ENCODE data around the gene MRPL34. TPM values are rescaled to one million over a fixed set of nuclear protein-coding genes. Genes with fewer than 3 reads are reported as not detected.

The MRPL34 gene
- polyA plus RNA-seq, 1 of the 3 experiments (the other 2 are of a cell fraction), result 72.9 TPM

GRCh38 chr19:17303167-17303939 lies 2.3 kb upstream of the MRPL34 start, which contains the start of gene ABHD8:
ABHD8 (minus strand) TSS chr19:17303425; CDS start chr19:17301616, 1,809 bp downstream.
- ChIA-PET POLR2A (interaction anchor here (0.7 to 2.2 kb wide), 4 partner anchors 11 to 516 kb away, joined by 3 to 4 read pairs (median 3); partner anchors contain the start of gene USE1), CTCF (interaction anchor here (0.7 to 2.5 kb wide), 5 partner anchors 10 to 83 kb away, joined by 3 to 17 read pairs (median 4); no protein-coding TSS in a partner anchor)
- Histone ChIP-seq H4K20me1 (ENCODE audit: insufficient read depth) (no peaks in the 10 kb centered on the region), H3K4me3 (ENCODE audit: low read depth in 2 of 2, low read length in 1 of 2) (peak within 1 kb of the TSS; percentile 72 to 73), H3F3A (replicated peaks; ENCODE audit: insufficient read depth) (peaks cover 18% of the 10 kb centered on the region), H3K27ac (ENCODE audit: low read depth in 2 of 2, low read length in 1 of 2) (peak within 1 kb of the TSS in 1 of 2 experiments; percentile 77; a peak in 2 of 4 replicates), H3K36me3 (replicated peaks in 1 of 2; ENCODE audit: control insufficient read depth in 1 of 2, insufficient read depth in 2 of 2, low read length in 1 of 2) (no peaks in the 10 kb centered on the region), H3K27me3 (ENCODE audit: insufficient read depth) (no peaks in the 10 kb centered on the region), H3K9me3 (no peaks in the 10 kb centered on the region), H3K9ac (peak within 1 kb of the TSS; percentile 71), H2AFZ (ENCODE audit: low read depth) (peak within 1 kb of the TSS; percentile 90), H3K4me2 (peak within 1 kb of the TSS; percentile 87), H3K79me2 (ENCODE audit: insufficient read depth) (peaks cover 21% of the 10 kb centered on the region), H3K9me2 (no peaks in the 10 kb centered on the region), H3K4me1 (ENCODE audit: control insufficient read depth in 1 of 2, insufficient read depth in 2 of 2, low read depth in 1 of 2, low read length in 1 of 2) (peaks cover 12 to 30% of the 10 kb centered on the region in 2 experiments; a peak in 3 of 4 replicates)
- WGBS (ENCODE audit: low lambda C conversion rate), result 6% methylated on average over 15 of the region's 52 CpGs
- peak; percentile 50; the same call in 1 of the 2 replicates for TF ChIP-seq USF2 (IDR thresholded peaks at IDR 0.05; ENCODE audit: borderline replicate concordance, low read depth, low read length)
- no peak for TF ChIP-seq FOXJ3 (CRISPR knock-in tag; IDR thresholded peaks at IDR 0.05)
- peak; percentile 83 for TF ChIP-seq CHD2 (IDR thresholded peaks at IDR 0.05; ENCODE audit: low read length, partially characterized antibody)
- TF ChIP-seq SMC3 (IDR thresholded peaks at IDR 0.05; ENCODE audit: low read depth, low read length), result no peak
- TF ChIP-seq YY1 (IDR thresholded peaks at IDR 0.05; ENCODE audit: low read depth), result no peak
- TF ChIP-seq POLR2AphosphoS5 (IDR thresholded peaks at IDR 0.05; ENCODE audit: low read depth, low read length), result peak; percentile 37; the same call in 1 of the 2 replicates
- no peak for TF ChIP-seq RXRA (IDR thresholded peaks at IDR 0.05; ENCODE audit: borderline replicate concordance, low read depth)
- no peak for TF ChIP-seq SIN3A (IDR thresholded peaks at IDR 0.05; ENCODE audit: borderline replicate concordance, low read depth, low read length)
- TF ChIP-seq, protein P1, sequence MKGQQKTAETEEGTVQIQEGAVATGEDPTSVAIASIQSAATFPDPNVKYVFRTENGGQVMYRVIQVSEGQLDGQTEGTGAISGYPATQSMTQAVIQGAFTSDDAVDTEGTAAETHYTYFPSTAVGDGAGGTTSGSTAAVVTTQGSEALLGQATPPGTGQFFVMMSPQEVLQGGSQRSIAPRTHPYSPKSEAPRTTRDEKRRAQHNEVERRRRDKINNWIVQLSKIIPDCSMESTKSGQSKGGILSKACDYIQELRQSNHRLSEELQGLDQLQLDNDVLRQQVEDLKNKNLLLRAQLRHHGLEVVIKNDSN (IDR thresholded peaks at IDR 0.05; ENCODE audit: borderline replicate concordance, low read depth), result peak; percentile 79
- TF ChIP-seq MEF2A (IDR thresholded peaks at IDR 0.05; ENCODE audit: borderline replicate concordance, low read depth), result no peak
- TF ChIP-seq GABPA (IDR thresholded peaks at IDR 0.05; ENCODE audit: low read depth), result no peak
- TF ChIP-seq MXI1 (IDR thresholded peaks at IDR 0.05; ENCODE audit: low read depth, low read length), result peak; percentile 47
- TF ChIP-seq, protein P2, sequence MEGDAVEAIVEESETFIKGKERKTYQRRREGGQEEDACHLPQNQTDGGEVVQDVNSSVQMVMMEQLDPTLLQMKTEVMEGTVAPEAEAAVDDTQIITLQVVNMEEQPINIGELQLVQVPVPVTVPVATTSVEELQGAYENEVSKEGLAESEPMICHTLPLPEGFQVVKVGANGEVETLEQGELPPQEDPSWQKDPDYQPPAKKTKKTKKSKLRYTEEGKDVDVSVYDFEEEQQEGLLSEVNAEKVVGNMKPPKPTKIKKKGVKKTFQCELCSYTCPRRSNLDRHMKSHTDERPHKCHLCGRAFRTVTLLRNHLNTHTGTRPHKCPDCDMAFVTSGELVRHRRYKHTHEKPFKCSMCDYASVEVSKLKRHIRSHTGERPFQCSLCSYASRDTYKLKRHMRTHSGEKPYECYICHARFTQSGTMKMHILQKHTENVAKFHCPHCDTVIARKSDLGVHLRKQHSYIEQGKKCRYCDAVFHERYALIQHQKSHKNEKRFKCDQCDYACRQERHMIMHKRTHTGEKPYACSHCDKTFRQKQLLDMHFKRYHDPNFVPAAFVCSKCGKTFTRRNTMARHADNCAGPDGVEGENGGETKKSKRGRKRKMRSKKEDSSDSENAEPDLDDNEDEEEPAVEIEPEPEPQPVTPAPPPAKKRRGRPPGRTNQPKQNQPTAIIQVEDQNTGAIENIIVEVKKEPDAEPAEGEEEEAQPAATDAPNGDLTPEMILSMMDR (IDR thresholded peaks at IDR 0.05), result peak; percentile 60
- no peak for TF ChIP-seq RFX5 (IDR thresholded peaks at IDR 0.05; ENCODE audit: low read length)
- peak; percentile 74 for TF ChIP-seq IRF3 (IDR thresholded peaks at IDR 0.05; ENCODE audit: low read depth, low read length)
- 0 out of 2 replicates have a peak, but pooled peaks have one; percentile 51 for TF ChIP-seq MAX (IDR thresholded peaks at IDR 0.05; ENCODE audit: low read depth)
- no peak for TF ChIP-seq TEAD4 (IDR thresholded peaks at IDR 0.05; ENCODE audit: borderline replicate concordance, insufficient read depth)
- TF ChIP-seq, protein P3, sequence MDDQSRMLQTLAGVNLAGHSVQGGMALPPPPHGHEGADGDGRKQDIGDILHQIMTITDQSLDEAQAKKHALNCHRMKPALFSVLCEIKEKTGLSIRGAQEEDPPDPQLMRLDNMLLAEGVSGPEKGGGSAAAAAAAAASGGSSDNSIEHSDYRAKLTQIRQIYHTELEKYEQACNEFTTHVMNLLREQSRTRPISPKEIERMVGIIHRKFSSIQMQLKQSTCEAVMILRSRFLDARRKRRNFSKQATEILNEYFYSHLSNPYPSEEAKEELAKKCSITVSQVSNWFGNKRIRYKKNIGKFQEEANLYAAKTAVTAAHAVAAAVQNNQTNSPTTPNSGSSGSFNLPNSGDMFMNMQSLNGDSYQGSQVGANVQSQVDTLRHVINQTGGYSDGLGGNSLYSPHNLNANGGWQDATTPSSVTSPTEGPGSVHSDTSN (IDR thresholded peaks at IDR 0.05), result peak; percentile 100
- TF ChIP-seq FOXM1 (IDR thresholded peaks at IDR 0.05; ENCODE audit: low read depth), result no peak
- TF ChIP-seq EZH2phosphoT487 (IDR thresholded peaks at IDR 0.05; ENCODE audit: borderline replicate concordance, low read depth), result no peak
- DNase-seq, result peak; percentile 95

Data from SK-N-SH (cell line).